Measurements from ENCODE around the gene GLI3.

Gene GLI3

DNA sequence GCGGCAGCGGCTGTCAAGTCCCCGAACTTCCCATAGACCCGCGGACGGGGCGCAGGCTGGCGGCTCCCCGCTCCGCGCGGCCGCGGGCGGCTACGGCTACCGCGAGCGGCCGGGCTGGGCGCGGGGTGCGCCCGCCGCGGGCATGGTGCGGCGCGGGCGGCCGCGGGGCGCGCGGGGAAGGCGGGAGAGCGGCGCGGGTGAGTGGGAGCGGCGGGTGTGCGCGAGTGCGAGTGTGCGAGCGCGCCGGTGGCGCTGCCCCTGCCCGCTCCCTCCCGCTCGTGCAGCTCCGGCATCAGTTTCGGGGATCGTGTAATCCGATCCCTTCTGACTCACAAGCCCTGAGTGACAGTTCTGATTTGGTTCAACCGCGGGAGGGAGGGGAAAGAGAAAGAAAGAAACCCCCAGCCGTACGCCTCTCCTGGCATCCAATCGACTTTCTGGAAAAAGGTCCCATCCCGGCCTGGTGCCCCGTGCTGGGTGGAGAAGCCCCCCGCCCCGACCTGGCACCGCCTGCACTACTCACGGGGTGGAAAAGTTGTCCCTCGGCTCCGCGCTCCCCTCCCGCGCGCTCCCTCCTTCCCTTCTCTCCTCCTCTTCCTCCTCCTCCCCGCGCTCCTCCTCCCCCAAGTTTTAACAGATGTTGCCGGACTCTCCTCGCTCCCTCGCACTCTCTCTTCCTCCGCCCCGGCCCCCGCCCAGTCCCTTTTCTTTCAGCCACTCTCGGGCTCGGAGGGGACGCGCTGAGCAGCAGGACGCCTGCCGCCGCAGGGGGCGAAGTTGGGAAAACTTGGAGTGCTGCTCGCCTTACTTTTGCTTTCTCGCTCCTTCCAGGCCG is at the start of gene GLI3:
GLI3 (minus strand) TSS at position 234 of the 835 bp plus-strand sequence. CDS start 13,956 bp downstream, outside the sequence.
- DNase-seq: no peak

DNA sequence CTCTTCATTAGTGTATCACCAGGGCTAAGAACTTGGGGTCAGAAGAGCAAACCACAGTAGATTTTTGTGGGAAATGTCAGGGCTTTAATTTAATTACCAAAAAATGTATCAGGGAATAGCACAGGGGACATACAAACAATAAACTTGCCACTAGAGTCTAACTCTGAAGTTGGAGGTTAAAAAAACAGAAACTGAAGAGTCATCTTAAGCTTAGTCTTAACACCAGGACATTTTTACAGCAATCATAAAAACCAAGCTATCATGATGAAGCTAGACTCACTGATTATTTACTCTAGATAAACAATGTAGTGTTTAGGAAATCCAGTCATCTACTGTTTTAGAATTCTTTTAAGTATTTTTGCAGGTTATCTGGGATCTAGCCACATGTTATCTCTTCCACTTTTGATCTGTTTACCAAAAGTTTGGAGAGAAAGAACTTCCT is 48.4 kb upstream of the GLI3 start:
- no peak for DNase-seq

DNA sequence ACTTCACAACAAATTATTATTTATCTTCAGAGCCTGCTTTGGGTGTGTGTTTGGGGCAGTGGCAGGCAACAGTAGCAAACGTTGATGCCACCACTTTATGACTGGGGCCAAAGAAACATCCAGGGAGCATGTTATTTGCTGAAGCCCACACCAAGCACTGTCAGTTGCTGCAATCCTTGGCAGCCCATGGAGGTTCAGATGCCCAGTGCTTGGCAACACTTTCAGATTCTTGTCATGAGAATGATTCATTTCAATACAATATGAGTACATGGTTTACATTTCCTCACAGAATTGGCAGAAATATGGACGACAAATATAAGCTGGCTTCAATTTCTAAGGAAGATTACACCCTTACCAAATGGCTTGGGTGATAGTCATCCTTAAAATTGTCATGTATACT is 46.5 kb upstream of the GLI3 start:
- DNase-seq: peak; percentile 5

DNA sequence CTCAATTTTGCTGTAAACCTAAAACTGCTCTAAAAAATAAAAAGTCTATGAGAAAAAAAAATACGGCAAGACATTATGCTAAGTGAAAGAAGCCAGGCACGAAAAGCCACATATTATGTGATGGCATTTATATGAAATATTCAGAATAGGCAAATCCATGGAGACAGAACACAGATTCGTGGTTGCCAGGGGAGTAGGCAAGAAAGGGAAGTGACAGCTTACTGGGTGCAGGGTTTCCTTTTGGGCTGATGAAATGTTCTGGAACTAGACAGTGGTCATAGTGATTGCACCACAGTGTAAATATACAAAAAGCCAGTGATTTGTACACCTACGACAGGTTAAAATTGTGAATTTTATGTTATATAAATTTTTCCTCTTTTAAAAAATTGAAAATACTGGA is 41.3 kb upstream of the GLI3 start:
- DNase-seq: no peak

DNA sequence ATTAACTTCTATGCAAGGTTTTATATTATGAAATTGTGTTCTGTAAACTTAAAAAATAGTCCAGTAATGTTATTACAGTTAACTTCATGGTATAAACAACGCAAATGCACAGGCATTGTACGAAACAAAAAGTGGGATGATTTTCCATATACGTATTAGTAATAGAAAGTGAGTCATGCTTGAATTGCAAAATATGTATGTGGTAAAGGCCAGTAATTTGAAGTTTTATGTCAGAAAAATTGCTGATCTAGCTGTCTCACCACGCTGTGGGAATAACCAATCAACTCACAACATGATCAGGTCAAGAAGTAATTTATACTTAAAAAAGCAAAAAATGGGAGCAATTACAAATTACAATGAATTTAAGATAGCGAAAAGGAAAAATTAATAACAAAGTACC is 37.0 kb upstream of the GLI3 start:
- DNase-seq: no peak

DNA sequence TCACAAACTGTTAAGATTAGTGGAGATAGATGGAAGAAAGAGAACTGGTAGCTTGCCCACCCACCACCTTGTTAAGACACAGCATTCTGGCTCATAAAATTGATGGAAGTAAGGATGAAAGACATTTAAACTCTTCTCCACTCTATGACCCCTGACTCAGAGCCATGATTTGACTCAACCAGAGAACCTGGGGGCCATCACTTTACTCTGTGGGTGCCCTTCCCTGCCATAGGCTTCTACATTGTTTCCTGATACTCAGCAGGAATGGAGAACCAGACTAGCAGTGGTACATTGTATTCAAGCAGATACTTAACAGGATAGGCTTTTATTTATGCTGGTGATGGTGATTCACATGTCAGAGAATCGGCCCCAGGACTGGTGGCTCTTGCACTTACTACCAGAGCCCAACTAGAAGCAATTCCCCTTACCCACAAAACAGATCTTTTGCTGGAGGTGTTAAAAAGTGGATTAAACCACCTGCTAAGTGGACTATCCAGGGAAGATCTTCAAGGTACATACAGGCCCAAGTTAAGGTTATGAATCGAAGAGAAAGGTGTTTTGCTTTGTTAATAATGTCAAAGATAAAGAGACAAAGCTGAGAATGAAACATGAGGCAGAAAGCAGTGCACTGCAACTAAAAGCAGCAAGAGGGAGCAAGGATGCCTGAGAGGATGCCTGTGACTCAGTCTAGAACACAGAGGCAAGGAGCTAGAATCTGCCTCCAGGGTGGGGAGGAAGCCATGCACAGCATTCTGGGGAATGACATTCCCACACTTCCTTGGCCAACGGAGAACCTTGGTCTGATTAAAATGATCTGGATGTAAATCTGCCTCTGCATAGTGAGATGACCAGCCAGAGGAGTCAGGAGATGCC is 36.0 kb upstream of the GLI3 start:
- no peak for DNase-seq

DNA sequence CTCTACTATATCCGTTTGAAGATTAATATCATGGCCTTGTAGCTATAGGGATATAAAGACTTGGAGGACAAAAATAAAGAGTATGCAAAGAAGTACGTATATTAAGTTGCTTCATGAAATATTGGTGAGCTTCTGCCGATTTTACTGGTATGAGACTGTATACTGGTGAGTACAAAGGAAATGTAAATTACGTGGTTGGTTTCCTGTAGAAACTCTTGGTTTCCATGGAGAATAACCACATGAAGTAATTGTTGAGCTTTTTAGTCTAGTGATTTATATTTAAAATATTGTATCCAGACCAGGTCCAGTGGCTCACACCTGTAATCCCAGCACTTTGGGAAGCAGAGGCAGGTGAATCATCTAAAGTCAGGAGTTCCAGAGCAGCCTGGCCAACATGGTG is 32.2 kb upstream of the GLI3 start:
- no peak for DNase-seq

DNA sequence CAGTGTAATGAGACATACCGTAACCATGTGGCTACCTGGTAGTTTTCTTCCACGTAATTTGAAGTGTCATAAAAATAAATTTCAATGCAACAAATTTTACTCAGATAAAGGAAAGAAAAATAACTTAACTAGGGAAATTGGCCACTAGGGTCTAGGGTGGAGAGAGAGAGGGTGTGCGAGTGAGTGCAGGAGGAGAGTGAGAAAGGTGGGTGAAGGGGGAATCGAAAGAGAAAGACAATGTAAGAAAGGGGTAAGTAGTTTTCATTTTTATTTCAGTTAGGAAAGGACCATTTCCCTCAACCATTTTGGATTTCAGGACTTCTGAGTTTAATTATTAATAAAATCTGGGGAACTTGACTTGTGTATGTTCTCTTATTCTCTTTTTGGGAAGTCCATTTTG is 27.7 kb upstream of the GLI3 start:
- DNase-seq: no peak

DNA sequence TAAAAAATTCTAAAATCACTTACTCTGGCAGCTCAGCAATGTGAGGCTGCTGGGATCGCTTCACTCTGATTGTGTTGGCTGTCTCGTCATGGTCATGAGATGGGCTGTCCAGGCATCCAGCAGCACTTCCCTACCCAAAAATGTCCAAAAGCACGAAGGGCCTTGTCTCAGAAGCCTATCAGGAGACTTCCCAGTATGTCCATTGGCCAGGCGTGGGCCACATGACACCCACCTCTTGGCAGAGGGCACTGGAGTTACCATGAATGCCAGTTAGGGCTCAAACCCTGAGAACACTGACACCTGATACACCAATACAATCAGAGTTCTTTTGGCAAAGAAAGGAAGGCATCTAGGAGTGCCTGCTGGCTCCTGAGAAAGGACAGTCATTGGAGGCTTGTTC is 27.0 kb upstream of the GLI3 start:
- DNase-seq: no peak

DNA sequence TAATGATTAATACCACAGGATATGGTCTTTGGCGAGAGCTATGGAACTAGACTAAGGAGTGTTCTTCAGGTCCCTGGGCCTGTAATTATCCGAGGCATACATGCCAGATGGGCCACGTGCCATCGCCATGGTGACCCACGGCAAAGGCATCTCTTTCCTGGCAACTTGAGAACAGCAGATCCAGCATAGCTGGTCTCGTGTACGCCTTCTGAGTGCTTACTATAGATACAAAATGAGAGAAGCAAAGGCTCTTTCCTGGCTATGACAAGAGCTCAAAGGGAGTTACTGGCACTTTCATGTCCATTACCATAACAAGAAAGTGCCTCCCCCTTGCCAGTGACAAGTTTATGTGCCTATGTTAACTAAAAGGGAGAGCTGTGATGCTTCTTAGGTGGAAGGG is 26.0 kb upstream of the GLI3 start:
- no peak for DNase-seq

DNA sequence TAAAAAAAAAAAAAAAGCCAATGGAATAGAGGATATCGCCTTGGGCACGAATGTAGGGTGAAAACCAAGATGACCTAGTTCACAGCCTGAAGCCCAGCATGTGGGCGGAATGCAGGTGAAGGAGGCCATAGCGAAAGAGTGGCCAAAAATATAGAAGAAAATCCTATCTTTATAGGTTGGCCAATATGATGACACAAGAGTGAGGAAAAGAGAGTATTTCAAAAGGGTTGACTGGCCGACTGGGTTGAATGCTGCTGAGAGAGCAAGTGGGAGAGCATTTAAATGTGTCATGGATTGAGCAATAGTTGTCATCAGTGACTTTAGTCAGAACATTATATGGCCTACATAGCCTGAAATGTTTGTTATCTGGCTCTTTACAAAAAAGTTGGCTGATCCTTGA is 17.2 kb upstream of the GLI3 start:
- no peak for DNase-seq

DNA sequence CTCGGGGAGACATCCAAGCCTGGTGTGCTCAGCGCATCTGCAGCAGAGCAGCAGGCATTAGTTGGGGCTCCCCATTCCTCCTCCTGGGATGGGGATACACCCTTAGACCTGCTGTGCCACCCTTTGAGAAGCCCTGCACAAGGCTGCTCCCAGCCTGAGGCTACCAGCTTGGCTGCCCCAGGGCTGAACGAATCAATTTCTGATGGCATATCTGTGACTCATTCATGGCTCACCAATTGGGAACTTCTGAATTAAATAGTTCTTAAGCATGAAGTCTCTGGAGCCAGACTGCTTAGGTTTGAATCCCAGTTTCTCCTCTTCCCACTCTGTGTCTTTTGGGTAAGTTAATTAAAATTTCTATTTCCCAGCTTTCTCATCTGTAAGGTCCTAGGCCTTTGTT is 16.3 kb upstream of the GLI3 start:
- DNase-seq: no peak

DNA sequence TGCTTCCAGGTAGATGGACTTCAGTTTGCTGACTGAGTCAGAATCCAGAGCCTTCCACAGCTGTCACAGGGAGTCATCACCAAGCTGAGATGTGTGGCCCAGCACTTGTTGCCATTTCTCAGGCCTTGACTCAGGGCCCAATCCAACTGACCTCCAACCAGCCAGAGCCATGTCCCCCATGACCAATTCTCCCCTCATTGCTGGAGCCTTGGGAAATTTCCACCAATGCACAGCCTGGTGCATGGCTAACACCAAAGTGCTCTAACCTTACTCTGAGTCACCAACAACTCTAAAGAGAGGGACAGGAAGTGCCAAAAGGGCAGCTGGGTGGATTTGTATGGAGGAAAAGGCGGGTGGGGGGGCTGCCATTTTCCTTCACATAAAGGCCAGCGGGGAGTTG is 13.4 kb upstream of the GLI3 start:
- no peak for DNase-seq

DNA sequence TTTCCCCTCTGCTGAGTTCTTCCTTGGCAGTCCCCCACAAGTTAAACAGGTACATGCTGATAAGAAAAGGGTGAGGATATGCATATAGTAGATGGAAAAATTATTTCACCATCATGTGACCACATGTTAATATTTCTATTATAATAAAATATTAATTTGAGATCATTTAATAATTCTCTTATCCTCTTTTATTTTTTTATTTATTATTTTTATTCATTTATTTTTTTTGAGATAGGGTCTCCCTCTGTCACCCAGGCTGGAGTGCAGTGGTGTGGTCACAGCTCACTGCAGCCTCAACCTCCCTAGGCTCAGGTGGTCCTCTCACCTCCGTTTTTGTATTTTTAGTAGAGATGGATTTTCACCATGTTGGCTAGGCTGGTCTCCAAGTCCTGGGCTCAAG is 11.6 kb upstream of the GLI3 start:
- DNase-seq: no peak

DNA sequence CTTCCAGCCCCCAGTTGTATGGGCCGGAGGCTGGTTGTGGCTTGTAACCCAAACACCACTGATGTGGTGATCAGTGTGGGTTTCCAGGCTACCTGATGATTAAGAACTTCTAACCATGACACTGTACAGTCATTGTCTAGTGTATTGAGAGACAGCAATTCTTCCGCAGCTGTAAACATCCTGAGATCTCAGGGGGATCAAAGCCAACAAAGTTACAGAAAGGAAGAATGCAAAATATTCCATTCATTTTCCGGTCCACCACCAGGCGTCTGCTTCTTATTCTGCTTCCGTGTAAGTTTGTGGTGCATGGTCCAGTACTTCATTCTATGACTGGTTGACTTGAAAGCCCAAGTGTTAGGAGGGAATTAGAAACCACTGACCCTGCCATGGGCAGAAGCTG is 10.3 kb upstream of the GLI3 start:
- DNase-seq: no peak

DNA sequence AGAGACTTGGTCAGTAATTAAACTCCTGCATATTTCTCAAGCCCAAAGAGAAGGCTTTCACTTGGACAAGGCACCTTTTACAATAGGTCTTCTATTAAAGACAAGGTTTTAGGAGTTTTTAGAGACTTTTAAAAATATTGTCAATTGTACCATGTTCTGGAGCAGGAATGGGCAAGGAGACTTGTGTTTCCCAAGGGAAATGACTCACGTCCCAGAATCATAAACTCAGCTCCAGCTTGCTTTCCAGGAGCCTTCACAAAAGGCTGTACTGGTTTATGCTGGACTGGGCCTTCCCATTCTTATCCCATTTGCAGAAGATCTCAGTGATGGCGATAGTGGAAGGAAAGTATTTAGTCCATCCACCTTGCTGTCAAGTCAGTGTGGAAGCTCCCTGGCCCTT is 7.8 kb upstream of the GLI3 start:
- DNase-seq: no peak

DNA sequence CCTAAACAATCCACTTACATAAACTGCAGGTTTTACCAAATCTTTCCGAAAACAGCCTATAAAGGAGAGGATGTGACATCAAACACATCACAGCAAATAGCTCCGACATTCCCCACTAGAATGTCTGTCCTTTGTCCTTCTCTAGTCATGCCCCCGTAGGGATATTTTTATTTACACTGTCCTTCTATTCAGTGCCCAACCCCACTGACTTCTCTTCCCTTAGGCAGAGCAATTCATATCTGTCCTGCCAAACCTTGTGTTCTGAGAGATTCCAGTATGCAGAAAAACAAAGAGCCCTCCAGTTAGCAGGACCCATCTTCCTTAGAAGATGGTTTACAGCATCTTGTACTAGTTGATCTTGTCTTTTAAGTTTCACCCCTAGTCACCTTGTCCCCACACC is 5.4 kb upstream of the GLI3 start:
- DNase-seq: no peak

DNA sequence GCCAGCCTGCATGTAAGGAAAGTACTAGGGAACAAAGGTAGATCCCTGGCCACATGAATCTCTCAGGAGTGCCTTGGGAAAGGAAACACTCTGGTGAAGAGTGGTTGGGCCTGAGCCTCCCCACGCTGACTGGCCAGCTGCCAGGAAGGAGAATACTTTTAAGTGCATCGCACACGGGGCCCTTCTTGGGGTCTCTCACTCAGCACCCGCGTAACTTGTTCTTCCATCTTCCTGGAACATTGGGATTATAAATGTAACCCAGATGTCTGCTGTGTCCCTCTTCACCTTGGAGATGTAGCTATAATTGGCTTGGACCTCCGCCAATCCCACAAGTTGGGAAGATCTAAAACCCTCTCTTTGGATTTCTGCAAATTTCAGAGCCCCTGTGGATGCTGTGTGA is 4.4 kb upstream of the GLI3 start:
- no peak for DNase-seq

DNA sequence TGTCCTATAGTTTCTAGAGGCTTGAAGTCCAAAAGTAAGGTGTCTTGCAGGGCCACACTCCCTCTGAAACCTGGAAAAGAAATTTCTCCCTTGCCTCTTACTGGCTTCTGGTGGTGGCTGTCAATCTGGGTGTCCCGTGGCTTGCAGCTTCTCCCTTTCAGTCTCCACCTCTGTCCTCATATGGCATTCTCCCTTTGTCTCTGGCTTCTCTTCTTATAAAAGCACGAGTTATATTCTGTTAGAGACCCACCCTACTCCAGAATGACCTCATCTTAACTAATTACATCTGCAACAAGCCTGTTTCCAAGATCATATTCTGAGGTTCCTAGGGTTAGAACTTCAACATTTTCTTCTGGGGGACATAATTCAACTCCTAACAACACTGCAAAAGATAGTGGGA is 3.4 kb upstream of the GLI3 start:
- DNase-seq: no peak

DNA sequence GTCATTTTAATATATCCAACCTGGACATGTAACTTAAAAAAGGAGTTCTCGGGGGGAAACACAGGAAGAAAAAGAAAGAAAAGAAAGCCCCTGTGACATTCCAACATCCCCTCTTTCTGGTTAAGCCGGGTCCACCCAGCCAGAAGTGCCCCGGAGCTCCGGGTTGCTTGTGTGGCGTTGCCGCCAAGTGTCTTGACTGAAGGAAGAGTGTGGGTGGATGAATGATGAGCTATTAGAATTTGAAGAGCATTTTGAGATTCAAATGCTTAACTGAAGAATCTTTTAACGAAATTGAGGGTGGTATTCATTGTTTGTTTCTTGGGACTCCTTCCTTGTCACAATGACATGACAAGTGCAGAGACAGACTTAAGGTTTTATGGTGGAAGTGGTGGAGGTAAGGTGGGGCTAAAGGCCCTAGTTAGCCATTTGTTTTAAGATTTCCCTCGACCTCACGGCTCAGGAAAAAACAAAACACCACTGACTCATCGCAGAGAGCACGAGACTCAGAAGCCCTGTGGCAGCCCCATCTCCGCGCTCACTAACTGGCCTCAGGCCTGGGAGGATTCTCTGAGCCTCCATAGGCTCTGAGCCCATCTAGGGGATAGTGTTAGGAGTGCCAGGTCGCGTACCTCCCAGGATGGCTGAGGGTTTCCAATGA is 1.8 kb upstream of the GLI3 start:
- DNase-seq: no peak

DNA sequence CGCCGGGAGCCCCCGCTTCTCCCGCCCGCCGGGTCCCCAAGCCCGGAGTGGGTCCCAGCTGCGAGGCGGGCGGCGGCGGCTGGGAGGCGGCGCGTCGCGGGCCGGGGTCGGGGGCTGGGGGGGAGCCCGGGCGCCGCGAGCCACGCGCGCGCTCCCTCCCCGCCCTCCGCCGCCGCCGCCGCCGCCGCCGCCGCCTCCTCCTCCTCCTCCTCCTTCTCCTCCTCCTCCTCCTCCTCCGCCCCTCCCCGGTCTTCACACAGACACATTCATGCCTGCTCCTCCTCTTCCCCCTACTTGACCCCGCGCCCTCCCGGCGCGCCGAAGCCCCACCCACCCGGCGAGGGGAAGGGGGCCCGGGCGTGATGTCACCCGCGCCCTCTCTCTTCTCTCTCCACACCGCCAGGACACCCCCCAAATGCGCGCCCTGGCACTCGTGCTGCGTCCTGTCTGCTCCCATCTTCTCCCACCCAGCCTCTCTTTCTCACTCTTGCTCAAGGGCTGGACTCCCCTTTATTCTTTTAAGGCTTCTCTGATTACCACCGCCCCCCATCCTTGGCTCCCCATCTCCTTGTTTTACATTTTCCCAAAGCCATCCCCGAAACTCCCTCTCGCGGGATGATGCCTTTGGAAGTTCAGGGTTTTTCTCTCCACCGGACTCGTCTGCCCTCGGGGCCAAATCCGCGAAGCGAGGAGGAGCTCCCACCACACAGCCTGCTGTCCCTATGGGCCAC is 967 bp upstream of the GLI3 start:
- no peak for DNase-seq

DNA sequence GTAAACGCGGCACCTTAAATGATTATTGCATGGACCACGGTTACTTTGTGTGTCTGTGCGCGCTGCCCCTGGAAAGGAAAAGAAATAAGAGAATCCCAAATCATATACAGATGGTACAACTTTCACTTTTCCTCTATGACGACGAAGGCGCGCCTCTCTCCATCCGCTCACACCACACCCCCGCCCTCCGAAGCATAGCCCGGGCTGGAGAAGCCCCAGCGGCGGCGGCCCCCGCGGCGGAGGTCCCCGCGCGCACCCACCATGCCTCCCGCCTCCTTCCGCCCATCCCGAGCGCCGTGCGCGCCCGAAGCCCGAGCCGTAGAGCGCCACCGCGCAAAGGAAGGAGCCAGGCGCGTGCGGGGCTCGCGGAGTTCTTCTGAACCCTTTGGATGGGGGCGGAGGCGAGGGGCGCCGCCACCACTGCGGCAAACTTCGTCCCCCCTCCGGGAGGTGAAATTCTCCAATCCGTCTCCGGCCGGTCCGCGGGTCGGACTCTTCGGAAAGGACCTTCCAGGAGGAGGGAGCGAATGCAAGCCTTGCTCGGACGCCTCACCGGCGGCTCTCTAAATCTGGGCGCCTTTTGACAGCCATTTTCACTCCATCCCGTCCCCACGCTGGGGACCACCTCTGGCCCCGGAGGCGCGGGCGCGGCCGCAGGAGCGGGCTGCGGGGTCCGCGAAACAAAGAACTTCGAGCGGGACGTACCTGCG is 588 bp downstream of the GLI3 start:
- no peak for DNase-seq

All from NCI-H446 treated with DMSO at 0.1 percent for 48 hours (cell line).